ENCODE measurements around the gene SRSF7.
A peak's percentile ranks its signal among the peaks of the same experiment; 100 is the strongest.
"Not testable (repeated sequence)": the region's sequence is repeated elsewhere in the genome, so short reads cannot be mapped to it uniquely, and the experiment has no call there.

The SRSF7 gene

GRCh38 chr2:38750891-38751595, at the start of gene SRSF7:
SRSF7 (minus strand) TSS chr2:38751361; CDS start chr2:38751256, 105 bp downstream.
- peak; percentile 76 to 98 (median 95) for DNase-seq

- no peak for DNase-seq
Observed at GRCh38 chr2:38797953-38798352, 46.8 kb upstream of the SRSF7 start.

GRCh38 chr2:38797250-38797676, 46.1 kb upstream of the SRSF7 start:
- no peak for DNase-seq

GRCh38 chr2:38795016-38795415, 43.9 kb upstream of the SRSF7 start:
- DNase-seq = not testable (repeated sequence)

- no peak for DNase-seq
Observed at GRCh38 chr2:38794235-38794946, 43.2 kb upstream of the SRSF7 start.

GRCh38 chr2:38793511-38793910, 42.4 kb upstream of the SRSF7 start:
- DNase-seq = no peak

- DNase-seq = no peak
Observed at GRCh38 chr2:38792751-38793150, 41.6 kb upstream of the SRSF7 start.

- DNase-seq = not testable (repeated sequence)
Observed at GRCh38 chr2:38792321-38792720, 41.2 kb upstream of the SRSF7 start.

GRCh38 chr2:38791744-38792143, 40.6 kb upstream of the SRSF7 start:
- DNase-seq = no peak

- DNase-seq = no peak
Observed at GRCh38 chr2:38789691-38790090, 38.5 kb upstream of the SRSF7 start.

GRCh38 chr2:38788306-38788705, 37.1 kb upstream of the SRSF7 start:
- no peak for DNase-seq

GRCh38 chr2:38783586-38783985, 32.4 kb upstream of the SRSF7 start:
- DNase-seq = no peak

GRCh38 chr2:38778687-38779082, 27.5 kb upstream of the SRSF7 start:
- DNase-seq = no peak

- DNase-seq = no peak
Observed at GRCh38 chr2:38776531-38776930, 25.4 kb upstream of the SRSF7 start.

GRCh38 chr2:38775921-38776225, 24.7 kb upstream of the SRSF7 start:
- DNase-seq = no peak

GRCh38 chr2:38775097-38775920, 24.1 kb upstream of the SRSF7 start:
- DNase-seq = no peak

- DNase-seq = no peak
Observed at GRCh38 chr2:38771632-38772031, 20.5 kb upstream of the SRSF7 start.

- DNase-seq = no peak
Observed at GRCh38 chr2:38765551-38765950, 14.4 kb upstream of the SRSF7 start.

- no peak for DNase-seq
Observed at GRCh38 chr2:38765149-38765548, 14.0 kb upstream of the SRSF7 start.

GRCh38 chr2:38763728-38764127, 12.6 kb upstream of the SRSF7 start:
- DNase-seq = no peak

- DNase-seq = no peak
Observed at GRCh38 chr2:38763228-38763627, 12.1 kb upstream of the SRSF7 start.

GRCh38 chr2:38755891-38756290, 4.7 kb upstream of the SRSF7 start:
- not testable (repeated sequence) for DNase-seq

Data from anterior cingulate cortex (tissue), 58 donors.